GM18507 (cell line): ENCODE data around the gene HOXD9.

Experiments used
- DNase-seq: peaks from one replicate; pipeline ENCODE4 v3.0.0; 2011; ENCODE audit warnings: low read depth; ENCODE audit not compliant: insufficient read length; ENCODE audit errors: extremely low spot score
- FAIRE-seq: peaks from 2 replicates; lab custom pipeline; 2011; peaks lifted over from hg19 to GRCh38; lab: Jason Lieb, UNC

HOXD9 gene

DNA sequence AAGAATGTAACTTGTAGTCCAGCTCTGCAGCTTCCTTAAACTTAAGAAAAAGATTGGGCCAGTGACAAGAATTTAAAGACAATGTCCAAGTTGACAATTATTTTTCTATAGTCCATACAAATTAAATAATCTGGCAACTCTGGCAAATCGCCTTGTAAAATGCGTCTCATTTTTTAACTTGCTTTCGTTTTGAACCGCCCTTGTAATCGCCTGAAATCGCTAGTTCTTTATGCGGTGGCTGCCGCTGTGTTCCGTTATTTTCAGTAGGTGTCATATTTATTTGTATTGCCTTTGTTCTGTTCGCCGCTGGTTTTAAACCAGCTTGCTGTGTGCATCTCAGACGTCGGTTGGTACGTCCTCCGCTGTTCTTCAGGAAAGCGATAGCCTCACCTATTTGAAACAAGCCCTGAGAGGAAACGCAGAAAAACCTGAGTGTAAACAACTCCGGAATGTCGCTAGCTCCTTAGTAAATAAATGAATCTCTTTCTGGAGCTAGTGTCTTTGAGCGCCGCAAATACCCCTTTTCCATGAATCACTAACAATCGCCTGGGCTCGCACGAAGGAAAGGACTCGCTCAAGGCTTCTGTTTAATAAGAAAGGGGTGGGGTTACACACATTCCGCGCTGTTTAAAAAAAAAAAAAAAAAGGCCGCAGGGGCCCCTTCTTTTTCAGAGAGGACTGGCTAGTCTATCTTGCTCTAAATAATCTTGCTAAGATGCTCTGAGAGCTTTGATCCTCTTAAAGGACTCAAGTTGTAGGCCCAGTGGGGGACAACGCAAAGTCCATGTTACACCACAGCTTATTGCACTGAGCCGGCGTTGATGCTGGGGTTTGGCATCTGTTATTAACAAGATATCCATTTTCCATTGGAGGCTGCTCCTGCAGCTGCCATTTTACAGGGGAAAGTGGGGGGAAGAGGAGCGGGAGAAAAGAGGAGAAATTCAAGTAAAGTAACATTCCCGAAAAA is 10.0 kb downstream of the HOXD9 start:
- DNase-seq (no peak), FAIRE-seq (peak; percentile 36)

DNA sequence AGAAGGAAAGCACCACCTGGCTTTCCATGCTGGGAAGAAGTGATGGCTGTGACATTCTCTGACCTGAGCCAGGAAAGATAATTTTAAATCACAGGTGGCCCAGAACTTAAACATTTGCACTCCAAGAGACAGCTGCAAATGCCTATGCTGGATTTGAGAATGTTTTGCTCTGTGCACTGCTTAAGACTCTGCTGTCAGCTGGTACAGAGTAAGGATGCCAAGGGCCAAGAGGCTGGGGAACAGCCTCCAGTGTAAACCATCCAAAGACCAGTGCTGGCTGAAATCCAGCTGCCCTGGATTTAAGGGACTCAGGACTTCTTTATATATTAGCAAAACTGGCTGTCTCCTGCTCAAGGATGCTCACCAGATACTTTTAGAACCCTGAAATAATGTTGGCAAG is 10.9 kb downstream of the HOXD9 start:
- FAIRE-seq (no peak), DNase-seq (no peak)

DNA sequence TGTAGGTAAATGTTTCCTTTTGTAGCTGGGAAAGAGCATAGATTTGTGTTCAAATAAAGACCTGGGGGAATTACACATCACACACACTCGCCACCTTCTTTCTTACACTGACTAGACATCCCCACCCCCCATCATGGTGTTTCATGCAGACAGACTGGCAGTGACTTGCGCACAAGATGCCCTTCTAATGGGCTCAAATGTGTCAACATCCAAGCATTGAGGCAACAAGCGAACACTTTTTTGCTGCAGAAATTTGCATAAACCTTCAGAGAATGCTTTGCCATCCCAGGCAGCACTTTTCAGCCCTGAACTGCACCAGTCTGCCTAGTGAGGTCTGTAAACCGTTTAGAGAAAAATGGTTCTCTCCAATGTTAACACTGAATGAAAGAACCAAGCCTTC is 11.5 kb downstream of the HOXD9 start:
- DNase-seq (no peak), FAIRE-seq (no peak)

GRCh38 chr2:176135035-176135440 is 12.5 kb downstream of the HOXD9 start:
- DNase-seq: no peak
- FAIRE-seq: no peak

GRCh38 chr2:176136374-176137251 is 14.1 kb downstream of the HOXD9 start:
- FAIRE-seq (no peak), DNase-seq (no peak)

DNA sequence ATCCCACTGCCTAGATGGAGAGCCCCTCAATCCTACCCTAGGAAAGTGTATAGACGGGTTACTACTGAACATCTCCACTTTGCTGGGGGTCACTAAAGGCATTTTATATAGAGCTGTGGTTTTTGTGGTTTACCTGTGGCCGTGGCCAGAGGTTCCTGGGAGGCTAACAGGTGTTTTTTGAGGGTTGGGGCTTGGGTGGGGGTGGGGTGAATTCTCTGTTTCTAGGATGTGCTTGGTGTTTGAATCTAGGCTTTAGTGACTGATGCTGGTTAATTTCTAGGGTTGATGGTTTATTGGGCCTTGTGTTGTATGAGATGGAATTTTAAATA is 14.7 kb downstream of the HOXD9 start:
- DNase-seq (no peak), FAIRE-seq (no peak)

- FAIRE-seq (no peak), DNase-seq (no peak)
These were observed 15.4 kb downstream of the HOXD9 start for GRCh38 chr2:176137906-176138305.

- no peak for DNase-seq
These were observed 16.0 kb downstream of the HOXD9 start for GRCh38 chr2:176138526-176138922.

GRCh38 chr2:176138923-176139660 is 16.6 kb downstream of the HOXD9 start:
- FAIRE-seq (no peak), DNase-seq (no peak)

More at GRCh38 chr2:176138526-176138922, 16.0 kb downstream of the HOXD9 start:
- no peak for FAIRE-seq

GRCh38 chr2:176139661-176140512 is 17.4 kb downstream of the HOXD9 start:
- FAIRE-seq (no peak), DNase-seq (no peak)

- peak; percentile 77 for DNase-seq
- peak; percentile 70 for FAIRE-seq
These were observed 18.2 kb downstream of the HOXD9 start for GRCh38 chr2:176140513-176141317.

DNA sequence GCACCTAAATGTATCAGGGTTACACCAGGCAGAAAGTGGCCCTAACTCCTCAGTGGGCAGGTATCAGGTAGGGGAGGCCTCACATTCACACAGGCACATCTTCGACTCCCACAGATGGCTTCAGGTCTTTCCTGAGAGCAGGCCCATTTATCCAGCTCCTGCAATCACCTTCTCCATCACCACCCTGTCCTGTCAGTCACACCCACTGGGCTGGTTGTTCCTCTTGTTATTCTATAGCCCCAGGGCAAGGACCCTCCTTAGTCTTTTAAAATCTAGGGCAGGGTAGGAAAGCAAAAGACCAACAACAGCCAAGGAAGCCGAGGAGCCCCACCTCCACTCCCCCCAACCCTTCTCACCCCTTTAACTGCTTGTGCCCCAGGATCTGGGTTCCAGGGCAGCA is 19.8 kb downstream of the HOXD9 start:
- DNase-seq: no peak
- FAIRE-seq: no peak

- no peak for FAIRE-seq
- no peak for DNase-seq
These were observed 22.8 kb downstream of the HOXD9 start for GRCh38 chr2:176145085-176145969.

GRCh38 chr2:176146101-176146500 is 23.6 kb downstream of the HOXD9 start:
- no peak for FAIRE-seq
- DNase-seq: no peak

DNA sequence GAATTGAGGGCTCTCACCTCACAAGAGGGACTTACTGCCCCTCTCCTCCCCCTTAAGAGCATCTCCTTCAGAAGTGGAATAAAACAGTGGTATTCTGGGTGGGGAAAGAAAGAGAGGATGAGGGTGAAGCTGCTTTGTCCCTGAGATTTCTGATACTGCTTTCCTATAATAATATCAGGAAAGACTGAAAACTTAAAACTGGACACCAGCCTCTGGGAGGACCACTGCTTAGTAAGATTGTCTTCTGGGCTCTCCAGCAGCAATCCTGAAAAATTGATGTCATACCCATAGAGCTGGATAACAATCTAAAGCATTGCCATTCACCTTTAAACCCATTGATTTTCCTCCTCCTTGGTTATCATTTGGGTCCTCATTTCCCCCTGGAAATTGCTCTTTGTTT is 24.1 kb downstream of the HOXD9 start:
- FAIRE-seq (no peak), DNase-seq (no peak)

- FAIRE-seq (no peak), DNase-seq (no peak)
These were observed 24.8 kb downstream of the HOXD9 start for GRCh38 chr2:176147210-176147799.
